T47D (cell line): ENCODE results near the gene EPAS1.
A peak's percentile ranks its signal among the peaks of the same experiment; 100 is the strongest.

ENCODE experiments used
- DNase-seq, 2 experiments: peaks; one replicate each; pipeline versions ENCODE4 v3.0.0 to v3.0.0-alpha.2; 2011 to 2012; ENCODE audit warnings: low read depth in 1 of 2, low spot score in 1 of 2
- JUND ChIP-seq: IDR thresholded peaks from 2 replicates; pipeline ENCODE4 v1.6.1; 2012; ENCODE audit warnings: low read depth
- in situ Hi-C: cut with HindIII; loops from 2 replicates; pipeline ENCODE4 v1.10.0; 2016; ENCODE audit warnings: low sequenced_read_pairs, low pct_unique_long_range_greater_than_20kb

Gene EPAS1

DNA sequence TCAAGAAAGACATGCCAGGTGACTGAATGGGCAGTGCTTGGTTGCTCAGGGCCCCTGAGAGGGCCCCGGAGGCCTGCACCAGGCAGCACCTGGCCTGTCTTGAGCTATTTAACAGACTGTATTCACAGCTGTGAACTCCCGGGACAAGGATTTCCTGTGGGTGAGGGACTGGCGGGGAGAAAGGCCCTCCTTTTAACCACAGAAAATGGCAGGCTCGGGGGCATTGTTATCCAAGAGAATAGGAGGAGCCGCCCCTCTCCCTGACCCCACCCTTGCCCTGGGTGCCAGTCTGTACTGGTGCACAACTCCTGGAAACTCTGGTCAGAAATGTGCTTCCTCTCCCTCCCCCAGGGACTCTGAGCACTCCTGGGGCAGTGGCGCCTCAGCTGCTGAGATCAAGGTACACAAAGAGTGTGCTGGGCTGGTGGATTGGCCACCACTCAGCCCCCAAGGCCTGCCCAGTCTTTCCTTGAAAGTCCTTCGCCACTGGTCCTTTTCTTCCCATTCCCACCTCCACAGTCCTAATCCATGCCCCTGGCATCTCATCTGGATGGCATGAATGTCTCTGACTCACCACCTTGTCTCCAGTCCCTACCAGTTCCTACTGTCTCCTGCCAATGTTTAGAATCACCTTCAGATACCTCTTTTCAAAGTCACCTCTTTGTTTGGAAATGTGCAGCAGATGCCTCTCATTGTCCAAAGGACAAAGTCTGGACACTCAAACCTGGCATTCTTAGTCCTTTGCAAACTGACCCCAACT lies 19.6 kb upstream of the EPAS1 start:
- no peak for DNase-seq
- TF ChIP-seq JUND, result no peak
- in situ Hi-C loops, result no loop called here

DNA sequence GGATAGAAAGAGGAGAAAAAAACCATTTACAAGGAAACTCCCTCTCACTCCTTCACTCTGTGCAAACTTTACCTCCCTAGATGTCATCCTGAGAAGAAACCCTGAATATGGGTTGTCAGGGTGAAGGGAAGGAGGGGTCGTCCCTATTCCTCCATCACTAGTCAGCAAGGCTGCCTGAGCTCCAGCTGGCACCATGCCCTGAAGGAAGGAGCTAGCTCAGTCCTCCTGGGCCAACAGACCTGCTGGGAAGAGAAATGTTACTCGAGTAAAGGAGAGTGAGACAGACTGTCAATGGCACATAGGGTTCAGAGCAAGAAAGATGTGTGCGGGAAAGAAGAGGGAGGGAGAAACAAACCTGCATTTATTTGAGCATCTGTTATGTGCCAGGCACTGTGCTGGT lies 18.3 kb upstream of the EPAS1 start:
- no peak for DNase-seq
- in situ Hi-C loops, result no loop called here
- no peak for TF ChIP-seq JUND

DNA sequence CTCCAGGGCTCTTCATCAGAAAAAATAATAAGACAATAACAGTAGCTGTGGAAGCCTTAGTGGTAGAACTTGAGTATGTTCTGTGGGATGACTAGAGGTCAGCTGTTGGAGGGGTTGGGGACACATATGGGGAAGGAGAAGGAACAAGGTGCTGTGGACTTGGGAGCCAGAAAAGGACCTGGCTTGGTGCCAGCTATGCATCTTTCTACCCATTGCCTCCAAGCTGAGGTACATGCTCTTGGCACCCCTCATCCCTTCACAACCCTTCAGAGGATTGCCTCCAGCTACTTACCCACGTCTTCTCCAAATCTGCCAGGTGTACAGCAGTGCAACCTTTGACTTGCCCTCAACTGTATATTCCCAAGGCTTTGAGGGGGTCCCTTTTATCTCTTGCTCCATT lies 15.3 kb upstream of the EPAS1 start:
- no peak for DNase-seq
- in situ Hi-C loops, result no loop called here
- TF ChIP-seq JUND, result no peak

DNA sequence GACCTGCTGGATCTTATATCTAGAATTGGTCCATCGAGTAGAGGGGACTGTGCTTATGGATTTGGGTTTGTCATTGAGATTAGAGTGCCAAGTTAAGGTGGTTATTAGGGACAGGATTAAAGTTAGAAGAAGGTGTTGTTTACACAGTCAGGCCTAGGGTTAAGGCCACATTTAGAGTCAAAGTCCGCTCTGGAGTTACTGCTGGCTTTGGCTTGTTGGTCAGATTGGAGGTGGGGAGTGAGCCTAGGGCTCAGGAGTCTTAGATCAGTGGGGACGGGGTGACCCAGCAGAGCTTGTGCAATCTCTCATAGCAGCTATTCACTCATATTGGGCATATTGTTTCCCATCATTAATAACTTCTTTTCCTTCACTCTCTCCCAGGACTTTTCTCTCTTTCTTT lies 13.5 kb upstream of the EPAS1 start:
- no peak for DNase-seq
- in situ Hi-C loops, result no loop called here
- TF ChIP-seq JUND, result no peak

DNA sequence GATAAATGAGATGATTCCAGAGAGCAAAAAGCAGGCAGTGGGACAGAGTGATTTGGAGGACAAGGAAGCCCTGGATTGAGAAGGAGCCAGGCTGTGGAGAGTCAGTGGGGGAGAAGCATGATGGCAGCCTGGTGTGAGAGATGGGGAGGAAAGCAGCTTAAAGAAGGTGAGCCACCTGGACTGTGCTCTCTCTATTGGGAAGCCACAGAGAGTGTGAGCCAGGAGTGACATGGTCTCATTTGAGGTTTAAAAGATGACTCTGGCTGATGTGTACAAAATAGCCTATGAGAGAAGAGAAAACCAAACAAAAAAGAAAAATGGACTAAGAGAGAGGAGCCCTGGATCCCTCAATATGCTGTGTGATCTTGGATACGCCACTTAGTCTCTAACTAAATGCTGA lies 12.9 kb upstream of the EPAS1 start:
- TF ChIP-seq JUND, result no peak
- DNase-seq, result no peak
- in situ Hi-C loops, result no loop called here

DNA sequence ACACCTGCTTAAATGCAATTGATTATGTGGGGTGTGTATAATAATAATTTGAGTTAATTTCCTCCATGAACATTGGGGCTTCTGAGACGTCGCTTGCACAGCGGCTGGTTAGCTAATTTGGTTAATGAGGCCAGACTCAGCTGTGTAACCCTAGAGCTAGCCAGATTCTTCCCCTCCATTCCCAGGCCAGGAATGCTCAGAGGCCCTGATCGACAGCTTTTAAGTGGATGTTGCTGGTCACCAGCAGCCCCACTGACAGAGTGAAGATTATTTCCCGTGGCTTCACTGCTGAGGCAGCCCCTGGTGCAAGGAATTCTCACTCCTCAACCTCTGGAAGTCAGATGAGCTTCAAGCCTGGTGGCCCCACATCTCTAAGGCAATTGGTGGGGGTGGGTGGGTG lies 12.4 kb upstream of the EPAS1 start:
- in situ Hi-C loops, result no loop called here
- no peak for TF ChIP-seq JUND
- no peak for DNase-seq

DNA sequence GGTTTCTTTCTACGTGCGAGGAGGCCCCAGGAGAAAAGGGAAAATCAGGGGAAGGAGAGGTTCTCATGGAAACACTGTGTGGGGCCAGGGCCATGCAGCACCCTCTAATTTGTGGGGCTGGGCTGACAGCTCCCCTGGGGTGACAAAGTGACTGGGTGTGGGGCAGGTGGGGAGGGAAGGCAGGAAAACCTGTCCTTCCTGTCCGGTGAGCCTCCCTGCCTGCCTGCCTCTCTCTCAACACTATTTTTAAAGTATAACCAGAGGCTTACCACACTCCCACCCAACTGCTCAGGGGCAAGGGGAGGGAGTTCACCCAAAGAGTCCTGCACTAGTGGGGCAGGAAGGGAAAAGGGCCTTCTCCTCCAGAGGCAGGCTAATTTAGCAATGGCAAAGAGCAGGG lies 10.5 kb upstream of the EPAS1 start:
- no peak for TF ChIP-seq JUND
- in situ Hi-C loops, result no loop called here
- peak in 1 of 2 experiments; percentile 60 for DNase-seq

DNA sequence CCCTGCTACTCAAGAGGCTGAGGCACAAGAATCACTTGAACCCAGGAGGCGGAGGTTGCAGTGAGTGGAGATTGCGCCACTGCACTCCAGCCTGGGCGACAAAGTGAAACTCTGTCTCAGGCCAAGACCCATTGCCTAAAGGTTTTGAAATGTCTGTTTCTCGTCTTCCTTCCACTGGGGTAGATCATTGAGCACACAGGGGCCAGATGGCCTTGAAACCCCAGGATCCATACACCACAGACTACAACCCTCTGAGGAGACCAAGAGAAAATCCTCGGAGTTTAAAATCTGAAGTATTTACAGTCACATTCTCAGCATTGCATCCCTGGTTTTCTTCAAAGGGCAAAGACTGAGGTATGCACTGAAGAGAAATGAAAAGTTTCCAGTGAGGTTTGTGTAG lies 7.1 kb upstream of the EPAS1 start:
- DNase-seq, result no peak
- no peak for TF ChIP-seq JUND
- in situ Hi-C loops, result no loop called here

DNA sequence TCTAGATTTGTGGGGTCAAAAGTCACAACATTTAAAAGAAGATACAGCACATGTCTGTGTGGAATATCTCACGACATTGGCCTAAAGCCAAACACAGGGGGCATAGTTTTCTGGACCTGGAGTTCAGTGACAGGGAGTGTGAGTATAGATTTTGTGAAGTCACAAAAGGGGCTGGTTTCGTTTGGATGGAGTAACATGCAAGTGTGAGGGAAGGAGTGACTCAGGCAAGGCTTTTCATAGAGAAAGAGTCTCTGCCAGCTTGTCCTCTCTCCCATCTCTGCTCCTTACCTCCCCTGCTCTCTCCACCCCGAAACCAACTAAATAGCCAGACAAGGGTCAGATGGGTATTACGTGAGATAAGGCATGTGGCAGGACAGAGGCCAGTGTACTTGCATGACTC lies 3.7 kb upstream of the EPAS1 start:
- no peak for TF ChIP-seq JUND
- DNase-seq, result no peak
- in situ Hi-C loops, result no loop called here

DNA sequence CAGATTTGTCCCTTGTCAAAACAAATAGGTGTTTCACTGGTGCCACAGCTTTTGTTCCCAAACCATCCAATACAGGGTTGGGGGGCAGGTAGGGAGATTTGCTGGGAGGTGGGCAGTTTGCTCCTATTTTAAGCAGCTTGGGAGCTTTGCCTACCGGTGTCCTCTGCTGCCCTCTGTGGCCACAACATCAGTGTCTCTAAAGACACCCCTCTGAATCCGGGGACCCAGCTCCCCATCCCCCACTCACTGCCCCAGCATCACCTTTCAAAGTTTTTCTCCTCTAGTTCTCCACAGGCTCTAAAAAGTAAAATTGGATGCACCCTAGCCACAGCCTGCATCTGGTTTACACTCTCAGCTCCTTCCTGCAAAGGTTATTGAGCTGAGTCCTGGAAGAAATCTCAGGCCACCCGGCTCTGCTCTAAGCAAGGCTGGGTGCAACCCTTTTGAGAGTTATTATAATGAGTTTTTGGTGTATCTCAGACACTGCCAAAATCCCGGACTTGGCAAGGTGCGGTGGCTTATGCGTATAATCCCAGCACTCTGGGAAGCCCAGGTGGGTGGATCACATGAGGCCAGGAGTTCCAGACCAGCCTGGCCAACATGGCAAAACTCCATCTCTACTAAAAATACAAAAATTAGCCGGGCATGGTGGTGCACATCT lies 2.9 kb upstream of the EPAS1 start:
- TF ChIP-seq JUND, result no peak
- in situ Hi-C loops, result no loop called here
- DNase-seq, result peak in 1 of 2 experiments; percentile 35

DNA sequence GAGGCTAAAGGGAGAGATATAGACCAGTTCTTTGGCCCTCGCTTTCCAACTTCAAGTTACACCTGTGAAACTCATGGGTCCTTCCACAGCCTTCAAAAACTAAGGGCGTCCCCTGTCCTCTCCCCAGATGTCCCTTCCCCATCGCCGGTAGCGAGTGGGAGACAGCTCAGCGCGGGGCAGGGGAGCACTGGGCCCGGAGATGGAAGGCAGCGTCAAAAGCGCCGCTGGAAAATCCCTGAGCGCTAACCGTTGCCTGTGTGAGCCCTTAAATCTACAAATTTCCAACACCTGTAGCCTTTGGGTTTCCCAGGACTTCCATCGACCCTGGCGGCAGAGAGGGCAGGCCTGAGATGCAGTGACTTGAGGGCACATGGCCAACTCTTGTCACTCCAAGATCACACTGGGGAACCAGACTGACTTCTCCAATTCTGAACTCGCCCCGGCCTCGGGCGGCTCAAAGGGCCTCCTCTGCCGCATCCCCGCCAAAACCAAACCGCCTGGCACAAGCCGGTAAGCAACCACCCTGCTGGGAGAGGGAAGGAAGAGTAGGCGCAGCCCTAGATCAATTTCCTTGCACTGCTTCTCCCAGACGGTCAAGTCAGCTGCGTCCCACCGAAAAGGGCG lies 879 bp upstream of the EPAS1 start:
- TF ChIP-seq JUND, result no peak
- in situ Hi-C loops, result no loop called here
- DNase-seq, result peak in 1 of 2 experiments; percentile 47

DNA sequence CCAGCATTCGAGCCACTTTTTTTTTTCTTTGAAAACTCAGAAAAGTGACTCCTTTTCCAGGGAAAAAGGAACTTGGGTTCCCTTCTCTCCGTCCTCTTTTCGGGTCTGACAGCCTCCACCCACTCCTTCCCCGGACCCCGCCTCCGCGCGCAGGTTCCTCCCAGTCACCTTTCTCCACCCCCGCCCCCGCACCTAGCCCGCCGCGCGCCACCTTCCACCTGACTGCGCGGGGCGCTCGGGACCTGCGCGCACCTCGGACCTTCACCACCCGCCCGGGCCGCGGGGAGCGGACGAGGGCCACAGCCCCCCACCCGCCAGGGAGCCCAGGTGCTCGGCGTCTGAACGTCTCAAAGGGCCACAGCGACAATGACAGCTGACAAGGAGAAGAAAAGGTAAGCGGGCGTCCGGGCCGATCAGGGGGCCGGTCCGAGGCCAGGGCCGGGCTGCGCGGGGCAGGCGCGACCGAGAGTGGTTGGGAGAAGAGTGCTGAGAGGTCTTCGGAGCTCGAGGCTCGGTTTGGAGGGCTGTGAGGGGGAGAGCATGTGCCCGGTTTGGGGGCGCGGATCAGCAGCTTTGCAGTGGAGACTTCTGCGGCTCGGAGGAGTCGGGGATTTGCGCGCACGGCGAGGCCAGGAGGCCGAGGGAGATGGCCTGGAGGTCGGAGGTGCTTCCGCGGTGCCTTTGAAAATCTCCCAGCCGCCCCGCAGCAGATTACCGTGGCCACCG lies 502 bp downstream of the EPAS1 start:
- in situ Hi-C loops, result no loop called here
- DNase-seq, result peak; percentile 86
- no peak for TF ChIP-seq JUND

DNA sequence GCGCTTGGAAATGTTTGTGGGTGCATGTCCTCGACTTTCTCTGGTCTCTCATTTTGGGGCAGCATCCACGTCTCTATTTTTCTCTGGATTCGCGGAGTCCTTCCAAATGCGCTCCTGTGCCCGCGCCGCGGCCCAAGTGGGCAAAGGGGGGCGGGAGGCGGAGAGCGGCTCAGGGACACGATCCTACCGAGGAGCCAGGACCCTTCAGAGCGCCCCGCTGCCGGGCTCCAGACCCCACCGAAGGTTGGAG lies 990 bp downstream of the EPAS1 start:
- no peak for DNase-seq
- in situ Hi-C loops, result no loop called here
- no peak for TF ChIP-seq JUND
